ENCODE measurements around the gene KCND3.
A peak's percentile ranks its signal among the peaks of the same experiment; 100 is the strongest.

Gene KCND3

DNA sequence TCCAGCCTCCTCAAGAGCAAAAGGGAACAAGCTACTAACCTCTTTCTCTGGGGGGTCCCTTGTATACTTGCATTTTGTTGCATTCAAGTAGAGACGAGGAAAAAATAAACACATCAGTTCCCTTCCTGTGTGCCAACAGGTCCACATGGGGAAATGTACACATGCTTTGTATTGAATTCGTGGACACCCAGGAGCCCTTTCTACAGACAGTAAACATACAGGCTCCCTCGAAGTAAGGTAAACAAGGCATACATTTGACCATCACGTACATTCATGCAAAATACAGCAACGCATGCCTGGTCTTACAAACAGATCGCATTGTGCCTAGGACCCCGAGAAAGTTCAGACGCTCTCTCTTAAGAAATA lies 1.1 kb downstream of the KCND3 start:
- no peak for DNase-seq

- no peak for DNase-seq
Observed at GRCh38 chr1:111987502-111987901, 2.0 kb downstream of the KCND3 start.

DNA sequence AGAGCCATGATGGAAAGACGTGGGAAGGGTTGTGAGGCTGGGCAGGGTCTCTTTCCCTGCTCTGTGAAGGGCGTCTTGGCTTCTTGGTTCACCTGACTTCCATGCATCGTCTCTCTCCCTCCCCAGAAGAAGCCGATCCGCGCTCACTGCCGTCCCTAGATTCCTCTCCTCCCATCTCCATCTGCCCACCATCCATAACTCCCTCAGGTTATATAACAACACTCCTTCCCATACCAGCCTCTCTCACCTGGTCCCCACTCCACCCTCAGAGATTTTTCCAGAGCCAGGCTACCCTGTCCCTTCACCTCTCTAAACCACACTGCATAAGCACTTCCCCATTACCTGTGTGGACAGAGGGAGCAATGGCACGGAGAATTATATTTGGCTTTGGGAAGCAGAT lies 6.0 kb downstream of the KCND3 start:
- no peak for DNase-seq

DNA sequence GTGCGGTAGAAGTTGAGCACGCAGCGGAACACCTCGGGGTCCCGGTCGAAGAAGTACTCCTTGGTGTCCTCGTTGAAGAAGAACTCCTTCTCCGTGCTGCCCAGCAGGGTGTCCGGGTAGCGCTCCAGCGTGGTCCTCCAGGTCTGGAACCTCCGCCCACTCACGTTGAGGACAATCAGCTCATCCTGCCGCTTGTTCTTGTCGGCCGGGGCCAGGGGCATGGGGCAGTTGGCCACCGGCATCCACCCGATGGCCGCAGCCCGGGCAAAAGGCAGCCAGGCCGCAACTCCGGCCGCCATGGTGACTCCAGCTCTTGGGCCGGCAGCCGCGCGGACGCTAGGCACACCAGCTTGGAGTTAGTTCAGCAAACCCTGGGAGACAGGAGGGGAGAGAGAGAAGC lies 7.0 kb downstream of the KCND3 start:
- no peak for DNase-seq

GRCh38 chr1:111981871-111982270 lies 7.6 kb downstream of the KCND3 start:
- no peak for DNase-seq

DNA sequence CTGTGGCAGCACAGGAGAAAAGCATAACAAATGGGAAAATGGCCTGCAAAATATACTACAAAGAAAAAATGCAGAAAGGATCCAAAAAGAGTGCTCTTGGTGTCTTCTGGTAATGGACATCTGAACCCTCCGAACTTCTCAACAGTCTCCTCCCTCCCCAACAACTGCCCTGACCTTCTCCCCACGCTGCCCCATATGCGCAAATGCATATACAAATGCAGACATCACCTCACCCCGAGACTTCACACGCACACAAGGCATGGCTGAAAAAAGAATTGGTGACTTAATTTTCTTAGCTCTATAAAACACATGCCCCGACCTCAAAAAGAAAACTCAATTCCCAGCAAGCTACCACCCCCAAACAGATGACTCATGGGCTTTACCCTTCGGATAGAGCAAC lies 8.4 kb downstream of the KCND3 start:
- DNase-seq = no peak

DNA sequence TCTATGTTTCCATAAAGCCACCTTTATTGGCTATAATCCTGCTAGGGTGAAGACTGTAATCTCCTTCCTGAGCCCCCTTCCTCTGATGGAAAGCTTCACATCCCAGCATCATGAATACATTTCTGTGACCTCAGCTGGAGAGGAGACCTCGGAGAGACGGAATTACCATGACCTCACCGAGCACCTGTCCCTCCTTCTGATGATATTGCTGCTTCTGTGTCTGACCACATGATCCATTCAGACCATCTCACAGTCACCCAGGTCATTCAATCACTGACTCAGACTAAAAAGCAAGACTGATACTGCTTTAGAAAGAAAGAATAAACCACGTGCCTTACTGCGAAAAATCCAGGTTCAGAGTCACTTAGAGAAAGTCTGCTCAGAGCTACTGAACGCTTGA lies 8.8 kb downstream of the KCND3 start:
- DNase-seq = no peak

DNA sequence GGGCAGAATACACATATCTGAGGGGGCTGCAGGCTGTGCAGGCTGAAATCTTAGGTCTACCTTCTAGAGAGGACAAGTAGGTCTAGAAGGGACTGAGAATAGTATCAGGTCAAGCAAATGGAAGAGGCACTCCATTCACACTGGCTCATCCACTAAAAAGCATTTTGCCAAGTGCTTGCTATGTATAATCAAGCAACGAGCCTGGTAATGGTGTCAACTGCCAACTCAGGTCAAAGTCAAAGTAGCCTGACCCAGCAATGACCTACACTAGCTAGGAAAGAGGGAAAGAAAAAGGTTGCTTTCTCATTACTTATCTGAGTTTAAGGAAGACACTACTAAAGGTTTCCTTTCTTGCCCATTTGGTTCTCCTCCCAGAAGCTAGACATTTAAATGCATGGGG lies 10.8 kb downstream of the KCND3 start:
- no peak for DNase-seq

GRCh38 chr1:111977378-111977777 lies 12.1 kb downstream of the KCND3 start:
- DNase-seq = no peak

- DNase-seq = no peak
Observed at GRCh38 chr1:111976842-111977241, 12.6 kb downstream of the KCND3 start.

- no peak for DNase-seq
Observed at GRCh38 chr1:111976332-111976731, 13.1 kb downstream of the KCND3 start.

GRCh38 chr1:111973150-111973790 lies 16.2 kb downstream of the KCND3 start:
- no peak for DNase-seq

DNA sequence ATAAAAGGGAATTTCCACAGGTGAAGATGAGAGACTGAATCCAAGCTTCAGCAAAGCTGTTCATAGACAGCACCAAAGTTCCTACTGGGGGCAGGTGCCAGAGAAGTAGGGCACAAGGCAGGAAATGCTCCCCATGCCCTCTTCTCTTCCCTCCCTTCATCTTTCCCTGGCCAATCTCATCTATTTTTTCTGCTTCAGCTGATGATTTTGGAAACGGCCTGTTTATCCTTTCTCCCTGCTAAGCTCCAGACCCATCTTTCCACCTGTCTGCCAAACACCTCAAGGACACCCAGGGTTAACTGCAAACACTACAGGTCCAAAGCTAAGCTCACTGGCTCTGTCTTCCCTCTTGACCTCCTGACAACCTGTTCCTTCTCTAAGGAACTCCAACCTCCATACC lies 18.1 kb downstream of the KCND3 start:
- no peak for DNase-seq

- no peak for DNase-seq
Observed at GRCh38 chr1:111968511-111968910, 21.0 kb downstream of the KCND3 start.

GRCh38 chr1:111967886-111968285 lies 21.6 kb downstream of the KCND3 start:
- DNase-seq = no peak

DNA sequence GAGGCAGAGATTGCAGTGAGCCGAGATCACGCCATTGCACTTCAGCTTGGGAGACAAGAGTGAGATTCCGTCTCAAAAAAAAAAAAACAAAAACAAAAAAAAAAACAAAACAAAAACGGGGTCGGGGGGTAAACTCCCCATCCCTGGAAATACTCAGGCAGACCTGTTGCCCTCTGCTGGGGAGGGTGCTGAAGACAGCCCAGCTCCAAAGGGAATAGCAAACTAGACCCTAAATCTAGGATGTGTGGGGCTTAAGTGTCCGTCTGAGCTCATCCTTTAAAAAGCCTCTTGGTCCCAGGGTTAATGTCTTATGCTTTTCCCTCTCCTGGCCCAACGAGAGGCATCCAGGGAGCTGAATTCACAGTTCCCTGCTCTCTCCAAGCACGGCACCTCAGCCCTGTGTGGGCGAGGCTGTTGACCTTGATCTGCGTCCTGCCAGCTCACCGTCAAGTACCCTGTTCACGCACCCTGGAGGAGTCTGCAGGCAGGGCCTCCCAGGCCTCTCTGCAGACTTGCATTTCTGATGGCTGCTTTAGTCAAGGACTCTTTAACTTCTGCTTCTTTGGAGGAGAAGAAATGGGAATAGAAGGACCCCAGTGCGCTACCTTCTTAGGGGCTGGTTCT lies 22.3 kb downstream of the KCND3 start:
- DNase-seq = peak; percentile 30 to 32

- DNase-seq = no peak
Observed at GRCh38 chr1:111965781-111966443, 23.6 kb downstream of the KCND3 start.

DNA sequence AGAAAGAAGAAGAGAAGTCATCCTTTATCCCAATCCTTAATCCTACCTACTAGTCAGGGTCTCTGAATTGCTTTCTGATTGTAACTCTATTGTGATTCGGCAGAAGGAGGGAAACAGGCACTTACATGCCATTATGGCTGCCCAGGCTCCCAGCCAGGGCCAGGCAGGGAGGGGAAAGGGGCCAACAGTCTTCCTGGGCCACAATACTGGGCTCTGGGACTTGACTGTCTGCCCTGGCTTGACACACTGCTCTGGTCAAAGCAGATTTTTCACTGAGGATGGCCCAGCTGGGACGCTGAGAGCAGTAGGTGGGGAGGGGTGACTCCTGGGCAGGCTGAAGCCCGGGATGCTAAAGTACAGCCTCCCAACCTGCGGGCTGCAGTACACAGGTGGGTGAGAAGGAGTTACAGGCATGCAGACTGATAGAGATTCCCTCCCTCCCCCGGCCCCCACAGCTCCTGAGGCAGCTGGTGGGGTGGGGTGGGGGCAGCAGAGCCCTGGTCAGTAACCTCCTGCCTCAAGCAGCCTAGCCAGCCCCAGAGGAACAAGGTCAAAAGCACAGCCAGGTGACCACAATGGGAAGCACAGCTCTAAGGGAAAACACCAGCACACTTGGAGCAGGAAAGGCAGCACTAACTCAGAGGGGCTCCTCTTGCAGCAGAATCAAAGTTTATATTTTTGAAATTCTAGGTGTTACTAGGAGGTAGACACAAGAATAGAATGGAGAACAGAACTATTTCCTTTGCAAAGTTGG lies 25.3 kb downstream of the KCND3 start:
- no peak for DNase-seq

GRCh38 chr1:111961773-111962565 lies 27.5 kb downstream of the KCND3 start:
- no peak for DNase-seq

GRCh38 chr1:111961016-111961415 lies 28.5 kb downstream of the KCND3 start:
- no peak for DNase-seq

DNA sequence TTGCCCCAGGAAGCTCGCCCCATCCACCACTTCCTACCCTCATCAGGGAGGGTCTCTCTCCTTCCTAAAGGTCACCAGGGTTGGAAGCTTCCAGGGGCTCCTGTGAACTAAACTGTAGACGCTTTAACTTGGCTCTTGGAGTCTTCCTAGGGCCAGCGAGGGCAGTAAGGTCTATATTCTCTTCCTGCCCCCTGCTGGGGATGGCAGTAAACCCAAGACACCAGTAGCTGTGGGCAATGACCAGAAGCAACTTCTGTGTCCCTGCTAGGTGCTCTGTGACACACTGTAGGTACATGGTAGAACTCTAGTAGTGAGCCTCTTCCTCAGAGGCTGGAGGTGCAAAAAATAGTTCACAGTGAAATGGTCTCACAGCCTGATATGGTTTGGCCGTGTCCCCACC lies 30.0 kb downstream of the KCND3 start:
- no peak for DNase-seq

- no peak for DNase-seq
Observed at GRCh38 chr1:111958851-111959250, 30.6 kb downstream of the KCND3 start.

DNA sequence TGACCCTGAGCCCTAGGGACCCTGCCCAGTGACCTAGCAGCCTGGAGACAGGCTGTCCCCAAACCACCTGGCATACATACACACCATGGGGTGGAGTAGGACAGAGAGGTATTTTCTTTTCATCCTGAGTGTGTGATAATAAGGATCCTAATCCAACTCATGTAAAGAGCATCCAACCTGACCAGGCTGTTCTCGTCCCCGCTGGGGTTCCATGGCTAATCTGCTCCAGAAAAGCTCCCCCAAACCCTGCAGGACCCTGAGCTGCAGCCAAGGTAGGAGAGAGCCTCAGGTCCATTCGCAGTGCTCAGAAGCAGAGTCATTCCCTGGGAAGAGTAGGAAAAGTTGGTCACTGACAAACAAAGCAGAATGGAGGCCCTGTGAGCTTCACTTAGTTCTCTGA lies 31.4 kb downstream of the KCND3 start:
- DNase-seq = no peak
